Ishikawa (cell line): ENCODE measurements around the gene HMGCS1.
A peak's percentile ranks its signal among the peaks of the same experiment; 100 is the strongest.

Experiments used
- CEBPB ChIP-seq: IDR thresholded peaks from 2 replicates; pipeline ENCODE4 v1.6.1; 2012
- CREB1 ChIP-seq: IDR thresholded peaks from 2 replicates; pipeline ENCODE4 v1.6.1; 2012; ENCODE audit warnings: low read depth
- EGR1 ChIP-seq: IDR thresholded peaks from 2 replicates; pipeline ENCODE4 v1.6.1; 2012
- EP300 ChIP-seq: IDR thresholded peaks from 2 replicates; pipeline ENCODE4 v1.6.1; 2012; ENCODE audit warnings: borderline replicate concordance
- FOXM1 ChIP-seq: IDR thresholded peaks from 2 replicates; pipeline ENCODE4 v1.6.1; 2012; ENCODE audit warnings: low read depth, borderline replicate concordance
- NFIC ChIP-seq: IDR thresholded peaks from 2 replicates; pipeline ENCODE4 v1.6.1; 2012
- RAD21 ChIP-seq: IDR thresholded peaks from 2 replicates; pipeline ENCODE4 v1.6.1; 2012; ENCODE audit warnings: low read depth
- TAF1 ChIP-seq: IDR thresholded peaks from 2 replicates; pipeline ENCODE4 v1.6.1; 2012; ENCODE audit warnings: low read depth, mild to moderate bottlenecking
- TCF12 ChIP-seq: IDR thresholded peaks from 2 replicates; pipeline ENCODE4 v1.6.1; 2012; ENCODE audit warnings: low read depth
- TEAD4 ChIP-seq: IDR thresholded peaks from 2 replicates; pipeline ENCODE4 v1.6.1; 2012
- YY1 ChIP-seq: IDR thresholded peaks from 2 replicates; pipeline ENCODE4 v1.6.1; 2012; ENCODE audit warnings: low read depth
- ZBTB7A ChIP-seq: IDR thresholded peaks from 2 replicates; pipeline ENCODE4 v1.6.1; 2012; ENCODE audit warnings: low read depth
- TF ChIP-seq, protein P1 (sequence below): IDR thresholded peaks from 2 replicates; pipeline ENCODE4 v1.6.1; 2012; ENCODE audit warnings: low read depth, mild to moderate bottlenecking
- TF ChIP-seq, protein P2 (sequence below): IDR thresholded peaks from 2 replicates; pipeline ENCODE4 v1.6.1; 2012
- TF ChIP-seq, protein P3 (sequence below): IDR thresholded peaks from 2 replicates; pipeline ENCODE4 v1.6.1; 2012

HMGCS1 gene

DNA sequence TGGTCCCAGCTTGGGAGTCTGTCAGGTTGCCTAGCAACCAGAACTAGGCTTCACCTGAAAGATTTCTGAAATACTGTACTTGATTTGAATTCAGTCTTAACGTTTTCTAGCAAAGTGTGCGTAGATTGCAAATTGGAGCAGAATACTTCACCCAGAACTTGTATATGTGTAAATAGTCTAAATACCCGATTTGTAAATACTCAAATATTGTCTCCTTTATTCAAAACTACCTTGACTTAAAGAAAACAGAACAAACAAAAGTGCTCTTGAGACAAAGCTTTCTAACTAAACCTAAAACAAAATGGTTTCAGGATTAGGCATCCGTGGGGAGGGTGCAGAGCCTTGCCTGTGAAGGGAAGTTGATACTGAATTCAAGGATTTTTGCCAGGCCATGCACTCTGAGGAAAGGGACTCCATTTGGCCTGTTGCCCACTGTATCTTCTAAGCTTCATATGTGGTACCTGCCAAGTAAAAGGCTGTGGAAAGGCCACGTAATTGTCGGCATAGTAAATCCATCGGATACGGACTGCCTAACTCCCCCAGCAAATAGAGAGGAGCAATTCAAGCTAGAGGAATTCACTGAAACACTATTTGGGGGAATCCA, 744 bp upstream of the HMGCS1 start:
- no peak for TF ChIP-seq YY1
- TF ChIP-seq, protein P1, sequence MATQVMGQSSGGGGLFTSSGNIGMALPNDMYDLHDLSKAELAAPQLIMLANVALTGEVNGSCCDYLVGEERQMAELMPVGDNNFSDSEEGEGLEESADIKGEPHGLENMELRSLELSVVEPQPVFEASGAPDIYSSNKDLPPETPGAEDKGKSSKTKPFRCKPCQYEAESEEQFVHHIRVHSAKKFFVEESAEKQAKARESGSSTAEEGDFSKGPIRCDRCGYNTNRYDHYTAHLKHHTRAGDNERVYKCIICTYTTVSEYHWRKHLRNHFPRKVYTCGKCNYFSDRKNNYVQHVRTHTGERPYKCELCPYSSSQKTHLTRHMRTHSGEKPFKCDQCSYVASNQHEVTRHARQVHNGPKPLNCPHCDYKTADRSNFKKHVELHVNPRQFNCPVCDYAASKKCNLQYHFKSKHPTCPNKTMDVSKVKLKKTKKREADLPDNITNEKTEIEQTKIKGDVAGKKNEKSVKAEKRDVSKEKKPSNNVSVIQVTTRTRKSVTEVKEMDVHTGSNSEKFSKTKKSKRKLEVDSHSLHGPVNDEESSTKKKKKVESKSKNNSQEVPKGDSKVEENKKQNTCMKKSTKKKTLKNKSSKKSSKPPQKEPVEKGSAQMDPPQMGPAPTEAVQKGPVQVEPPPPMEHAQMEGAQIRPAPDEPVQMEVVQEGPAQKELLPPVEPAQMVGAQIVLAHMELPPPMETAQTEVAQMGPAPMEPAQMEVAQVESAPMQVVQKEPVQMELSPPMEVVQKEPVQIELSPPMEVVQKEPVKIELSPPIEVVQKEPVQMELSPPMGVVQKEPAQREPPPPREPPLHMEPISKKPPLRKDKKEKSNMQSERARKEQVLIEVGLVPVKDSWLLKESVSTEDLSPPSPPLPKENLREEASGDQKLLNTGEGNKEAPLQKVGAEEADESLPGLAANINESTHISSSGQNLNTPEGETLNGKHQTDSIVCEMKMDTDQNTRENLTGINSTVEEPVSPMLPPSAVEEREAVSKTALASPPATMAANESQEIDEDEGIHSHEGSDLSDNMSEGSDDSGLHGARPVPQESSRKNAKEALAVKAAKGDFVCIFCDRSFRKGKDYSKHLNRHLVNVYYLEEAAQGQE: peak; percentile 2; the same call in 1 of the 2 replicates

DNA sequence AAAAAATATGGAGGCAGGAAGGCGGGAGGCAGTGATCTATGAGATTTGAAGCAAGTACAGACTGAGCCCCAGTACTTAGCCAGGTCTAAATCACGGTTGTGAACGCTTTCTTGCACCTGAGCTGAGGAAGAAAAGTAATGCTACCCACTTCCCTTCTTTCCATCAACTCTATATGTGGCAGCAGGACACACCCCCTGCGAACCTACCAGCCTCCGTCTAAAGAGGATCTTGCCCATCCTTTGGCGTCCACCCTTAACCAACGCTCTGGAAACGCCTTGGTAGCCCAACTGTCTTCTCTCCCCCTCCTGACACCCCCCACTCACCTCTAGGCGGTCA, 545 bp downstream of the HMGCS1 start:
- TF ChIP-seq ZBTB7A (no peak), TEAD4 (no peak), CREB1 (no peak), CEBPB (no peak), RAD21 (no peak), TAF1 (no peak), YY1 (no peak)
- TF ChIP-seq, protein P1: no peak
- TF ChIP-seq, protein P2, sequence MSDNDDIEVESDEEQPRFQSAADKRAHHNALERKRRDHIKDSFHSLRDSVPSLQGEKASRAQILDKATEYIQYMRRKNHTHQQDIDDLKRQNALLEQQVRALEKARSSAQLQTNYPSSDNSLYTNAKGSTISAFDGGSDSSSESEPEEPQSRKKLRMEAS: no peak

DNA sequence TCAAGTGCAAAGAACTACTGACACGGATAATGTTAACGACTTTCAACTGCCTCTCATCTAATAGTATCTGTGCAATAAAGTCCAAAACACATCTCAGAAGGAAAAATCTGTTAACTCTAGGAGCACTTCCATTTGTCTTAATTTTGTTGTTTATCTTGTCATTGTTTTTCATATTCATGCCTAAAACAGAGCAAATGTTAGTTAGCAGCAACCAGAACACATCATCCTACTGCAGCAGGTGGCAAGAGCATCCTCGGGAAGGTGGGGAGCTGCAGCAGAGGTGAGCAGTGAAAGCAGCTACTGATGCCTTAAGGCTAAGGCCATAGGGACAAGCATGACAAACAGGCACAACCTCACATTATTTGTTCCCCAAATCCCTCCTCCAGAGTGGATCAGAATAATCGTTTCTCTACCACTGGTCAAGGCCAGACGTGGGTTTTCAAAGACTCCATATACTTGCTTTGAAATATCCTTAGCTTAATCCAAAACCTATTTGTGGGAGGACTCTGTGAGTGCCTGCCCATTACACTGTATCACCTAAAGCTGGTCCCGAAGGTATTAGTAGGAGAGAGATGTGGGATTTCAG, 1.0 kb downstream of the HMGCS1 start:
- TF ChIP-seq FOXM1: no peak
- no peak for TF ChIP-seq RAD21
- no peak for TF ChIP-seq NFIC

DNA sequence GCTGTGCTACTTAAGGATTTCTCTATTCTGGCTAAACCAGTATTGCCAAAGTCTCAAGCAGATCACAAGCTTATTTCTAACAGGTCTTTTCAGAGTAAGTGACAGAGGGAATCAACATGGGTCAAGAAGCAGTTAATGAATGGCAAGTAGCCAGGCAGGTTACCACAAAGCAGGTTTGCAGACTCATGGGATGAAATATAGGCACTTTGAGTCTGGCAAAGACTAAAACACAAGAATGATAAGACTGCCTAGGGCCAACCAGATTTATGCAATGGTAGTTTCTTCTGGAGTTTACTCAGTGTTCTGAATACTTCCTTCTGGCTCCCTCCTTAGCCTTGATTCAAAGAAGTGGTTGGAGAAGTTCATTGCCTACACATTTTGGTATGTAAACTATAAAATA, 3.6 kb downstream of the HMGCS1 start:
- TF ChIP-seq NFIC (no peak), FOXM1 (no peak), TEAD4 (no peak)
- TF ChIP-seq, protein P3, sequence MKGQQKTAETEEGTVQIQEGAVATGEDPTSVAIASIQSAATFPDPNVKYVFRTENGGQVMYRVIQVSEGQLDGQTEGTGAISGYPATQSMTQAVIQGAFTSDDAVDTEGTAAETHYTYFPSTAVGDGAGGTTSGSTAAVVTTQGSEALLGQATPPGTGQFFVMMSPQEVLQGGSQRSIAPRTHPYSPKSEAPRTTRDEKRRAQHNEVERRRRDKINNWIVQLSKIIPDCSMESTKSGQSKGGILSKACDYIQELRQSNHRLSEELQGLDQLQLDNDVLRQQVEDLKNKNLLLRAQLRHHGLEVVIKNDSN: no peak

DNA sequence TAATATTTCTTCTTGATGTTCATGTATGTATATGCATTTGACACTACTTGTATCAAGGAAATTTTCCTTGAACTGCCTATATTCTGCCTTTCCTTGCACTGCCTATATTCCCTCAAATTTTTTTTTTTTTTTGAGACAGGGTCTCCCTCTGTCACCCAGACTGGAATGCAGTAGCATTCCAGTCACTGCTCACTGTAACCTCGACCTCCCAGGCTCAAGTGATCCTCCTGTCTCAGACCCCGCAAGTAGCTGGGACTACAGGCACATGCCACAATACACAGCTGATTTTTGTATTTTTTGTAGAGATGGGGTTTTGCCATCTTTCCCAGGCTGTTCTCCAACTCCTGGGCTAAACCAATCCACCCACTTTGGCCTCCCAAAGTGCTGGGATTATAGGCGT, 4.1 kb downstream of the HMGCS1 start:
- no peak for TF ChIP-seq TCF12

DNA sequence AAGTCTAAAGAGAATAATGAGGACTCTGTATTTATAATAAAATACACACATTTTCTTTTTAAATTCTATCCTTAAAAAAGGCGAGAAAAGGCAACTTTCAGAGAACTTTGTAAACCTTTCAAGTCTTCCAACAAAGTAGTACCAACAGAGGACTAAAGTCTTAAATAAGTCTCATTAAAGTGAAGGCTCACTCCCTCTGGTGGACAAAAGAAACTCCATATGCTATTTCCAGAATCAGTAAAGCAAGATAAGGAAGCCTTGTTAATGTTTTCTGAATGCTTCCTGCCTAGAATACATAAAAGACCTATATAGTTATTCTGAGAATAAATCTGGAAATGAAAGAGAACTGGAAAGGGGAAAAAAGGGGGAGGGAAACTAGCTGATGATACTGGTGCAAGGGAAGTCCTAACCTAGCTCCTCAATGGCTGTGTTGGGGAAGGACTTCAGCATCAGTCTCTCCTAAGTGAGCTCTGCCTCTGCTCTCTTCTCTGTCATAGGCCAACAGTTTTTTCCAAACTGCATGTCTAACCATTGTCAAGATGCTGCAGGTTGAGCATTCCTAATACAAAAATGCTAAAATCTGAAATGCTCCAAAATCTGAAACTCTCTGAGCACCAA, 7.2 kb downstream of the HMGCS1 start:
- TF ChIP-seq YY1: no peak
- peak; percentile 35 for TF ChIP-seq RAD21
- TF ChIP-seq EP300: no peak
- TF ChIP-seq, protein P1: no peak

DNA sequence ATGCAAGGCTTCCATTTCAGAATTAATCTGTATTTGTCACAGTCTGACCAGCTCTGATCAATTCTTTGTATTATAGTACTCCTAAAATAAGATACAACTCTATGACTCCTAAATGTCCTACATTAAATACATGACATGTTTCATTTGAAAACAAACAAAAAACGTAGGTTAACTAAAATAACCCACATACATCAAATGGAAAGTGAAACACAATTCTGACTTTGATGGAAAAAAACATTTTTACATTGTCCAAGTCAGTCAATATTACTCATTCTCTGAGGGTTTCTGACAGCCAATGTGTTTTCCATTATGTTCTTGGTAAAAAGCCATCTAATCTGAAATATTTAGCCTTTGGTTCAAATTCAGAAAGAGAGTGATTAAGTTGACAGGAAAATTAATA, 8.7 kb downstream of the HMGCS1 start:
- no peak for TF ChIP-seq TEAD4
- no peak for TF ChIP-seq EGR1
- no peak for TF ChIP-seq NFIC
- TF ChIP-seq EP300: no peak
